Erythroblast (primary cell): ENCODE results near the gene GABRR1.

Source experiments
- GATA1 ChIP-seq: IDR thresholded peaks from 2 replicates; pipeline ENCODE4 v1.6.1; 2011; ENCODE audit warnings: low read depth, mild to moderate bottlenecking, control low read depth, low read length, moderate library complexity
- POLR2A ChIP-seq: IDR thresholded peaks from 2 replicates; pipeline ENCODE4 v1.6.1; 2011; ENCODE audit warnings: mild to moderate bottlenecking, low read length

GRCh38 chr6:89200706-89201215 lies 16.4 kb downstream of the GABRR1 start:
- TF ChIP-seq POLR2A = no peak
- no peak for TF ChIP-seq GATA1
